ENCODE measurements around the gene HUWE1.
A peak's percentile ranks its signal among the peaks of the same experiment; 100 is the strongest.

The HUWE1 gene

GRCh38 chrX:53695946-53696549 is 9.5 kb upstream of the HUWE1 start:
- no peak for DNase-seq

- DNase-seq, result no peak
These were observed 8.1 kb upstream of the HUWE1 start for GRCh38 chrX:53694642-53695041.

GRCh38 chrX:53688300-53688699 is 1.8 kb upstream of the HUWE1 start:
- DNase-seq, result no peak

- no peak for DNase-seq
These were observed 808 bp downstream of the HUWE1 start for GRCh38 chrX:53685711-53686110.

- no peak for DNase-seq
These were observed 1.9 kb downstream of the HUWE1 start for GRCh38 chrX:53684415-53685192.

DNA sequence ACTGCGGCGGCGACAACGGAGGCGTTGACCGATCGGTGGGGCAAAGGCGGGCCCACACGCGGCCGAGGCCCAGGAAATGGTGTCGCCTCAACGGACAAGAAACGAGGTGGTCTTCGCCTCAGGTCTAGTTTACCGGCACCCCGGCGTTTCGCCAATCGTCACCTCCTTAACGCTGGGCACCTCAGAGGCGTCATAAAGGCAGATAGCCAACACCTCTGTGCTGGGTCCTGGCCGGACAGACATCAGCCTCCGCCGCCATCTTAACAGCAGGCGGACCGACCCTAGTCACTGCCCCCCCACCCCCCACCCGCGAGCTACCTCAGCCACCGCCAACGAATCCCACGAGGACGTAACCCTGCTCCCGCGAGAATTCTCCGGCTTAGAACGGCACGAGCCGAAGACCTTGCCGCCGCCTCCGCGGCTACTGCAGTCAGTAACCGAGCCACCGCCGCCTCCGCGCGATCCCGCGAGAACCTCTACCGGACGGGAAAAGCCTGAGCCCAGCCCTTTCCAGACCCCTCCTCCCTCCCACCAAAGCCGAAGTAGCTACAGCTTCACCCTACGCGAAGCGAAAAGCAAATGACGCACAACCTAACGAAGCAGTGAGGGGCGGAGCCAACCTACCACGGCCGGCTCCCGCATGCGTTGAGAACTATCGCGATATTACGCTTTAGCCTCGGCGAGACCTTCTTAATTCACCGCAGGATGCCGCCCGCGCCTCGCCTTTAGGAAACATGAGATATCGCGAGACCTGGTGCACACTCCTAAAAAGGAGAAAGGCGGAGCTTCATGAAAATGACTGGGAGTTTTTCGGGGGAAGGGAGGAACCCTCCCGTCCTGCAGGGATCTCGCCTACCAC is 2.7 kb downstream of the HUWE1 start:
- peak; percentile 83 for DNase-seq

DNA sequence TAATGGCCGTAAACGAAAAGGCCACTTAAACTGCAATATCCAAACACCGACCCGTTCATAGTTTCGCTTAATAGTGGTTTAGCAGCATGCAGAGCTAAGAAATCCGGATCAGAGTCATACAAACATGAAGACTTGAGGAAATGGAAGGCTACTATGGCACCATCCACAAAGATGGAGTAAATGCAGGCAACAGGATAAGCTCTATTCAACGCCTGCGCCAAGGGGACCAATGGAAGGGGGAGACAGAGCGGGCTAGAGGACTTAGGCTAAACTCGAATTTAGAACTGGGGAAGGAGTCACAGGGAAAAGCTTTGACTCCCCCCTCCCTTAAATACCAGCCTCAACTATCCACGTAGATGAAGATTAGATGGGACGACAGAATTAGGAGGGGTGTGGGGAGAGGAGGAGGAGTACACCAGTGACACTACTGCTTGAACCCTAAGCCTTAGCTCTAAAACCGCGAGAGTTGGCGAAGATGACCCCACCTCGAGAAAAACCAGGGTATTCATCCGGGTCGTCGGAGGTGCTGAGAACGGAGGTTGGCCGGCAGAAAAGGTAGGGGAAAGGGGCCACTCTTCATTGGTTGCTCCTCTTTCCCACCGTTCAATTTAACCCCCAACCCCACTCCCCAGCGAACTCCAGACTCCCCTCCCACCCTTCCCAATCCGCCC is 3.5 kb downstream of the HUWE1 start:
- no peak for DNase-seq

- DNase-seq, result no peak
These were observed 4.9 kb downstream of the HUWE1 start for GRCh38 chrX:53681661-53682060.

GRCh38 chrX:53678667-53679066 is 7.9 kb downstream of the HUWE1 start:
- no peak for DNase-seq

GRCh38 chrX:53677286-53677685 is 9.2 kb downstream of the HUWE1 start:
- DNase-seq, result no peak

DNA sequence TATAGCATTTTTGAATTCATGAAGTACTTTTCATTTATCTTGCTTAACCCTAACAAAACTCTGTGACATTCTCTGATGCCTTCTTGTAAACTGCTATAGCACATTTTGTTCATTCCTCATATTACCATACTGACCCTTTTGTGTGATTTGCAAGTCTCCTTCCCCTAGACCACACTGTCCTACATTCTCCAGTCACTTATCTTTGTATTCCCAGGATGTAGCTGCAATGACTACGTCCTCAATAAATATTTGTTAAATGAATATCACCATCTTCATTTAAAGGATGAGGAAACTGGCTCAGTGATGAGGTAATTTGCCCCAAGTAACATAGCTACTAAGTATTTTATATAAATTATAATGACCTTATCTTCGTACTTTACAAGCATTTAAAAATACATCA is 11.9 kb downstream of the HUWE1 start:
- no peak for DNase-seq

DNA sequence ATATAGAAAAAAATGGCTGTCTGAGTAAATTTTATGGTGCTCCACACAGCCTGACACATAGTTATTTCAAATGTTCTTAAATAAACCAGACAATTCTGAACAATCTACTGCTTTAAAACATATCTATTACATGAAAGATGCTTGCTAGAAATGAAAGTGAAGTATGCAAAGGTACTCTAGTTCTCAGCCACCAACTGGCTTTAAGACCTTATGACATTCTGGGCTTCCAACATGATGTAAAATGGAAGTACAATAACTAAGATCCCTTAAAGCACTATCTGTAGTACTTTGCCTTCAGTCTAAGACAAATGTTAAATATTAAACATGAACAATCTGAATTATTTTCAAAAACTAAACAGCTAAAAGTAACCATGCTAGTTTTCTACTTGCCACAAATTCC is 17.3 kb downstream of the HUWE1 start:
- no peak for DNase-seq

DNA sequence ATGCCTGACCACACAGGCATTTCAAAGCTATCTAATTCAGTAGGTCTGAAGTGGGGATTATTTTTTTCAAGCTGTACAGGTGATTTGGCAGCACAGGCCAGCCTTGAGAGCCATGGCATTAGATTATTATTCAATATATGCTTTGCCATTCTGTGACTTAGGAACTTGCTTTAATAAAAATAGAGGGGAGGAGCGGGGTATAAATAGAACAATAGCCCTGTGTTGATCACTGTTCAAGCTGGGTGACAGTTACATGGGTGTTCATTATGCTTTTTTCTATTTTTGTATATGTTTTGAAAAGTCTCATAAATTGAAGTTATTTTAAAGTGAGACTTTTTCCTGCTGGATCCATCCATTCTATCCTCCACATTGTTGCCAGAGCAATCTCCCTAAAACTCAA is 20.3 kb downstream of the HUWE1 start:
- no peak for DNase-seq

DNA sequence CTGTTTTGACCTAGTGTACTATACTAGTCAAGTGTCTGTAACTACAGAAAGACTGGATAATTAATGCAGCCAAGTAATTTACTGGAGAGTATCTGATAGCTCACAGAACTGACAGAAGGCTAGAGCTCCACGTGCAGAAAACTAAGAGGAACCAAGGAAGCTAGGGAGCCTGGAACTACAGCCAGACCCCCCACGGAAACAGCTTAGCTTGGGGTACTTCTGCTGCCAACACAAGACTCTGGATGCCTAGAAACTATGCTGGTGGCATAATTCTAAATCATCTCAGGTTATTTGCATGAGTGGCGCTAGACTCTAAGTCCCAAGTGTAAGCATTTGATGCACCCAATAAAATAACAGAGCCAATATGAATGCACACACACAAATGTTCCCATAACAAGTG is 26.5 kb downstream of the HUWE1 start:
- DNase-seq, result no peak

- DNase-seq, result no peak
These were observed 27.5 kb downstream of the HUWE1 start for GRCh38 chrX:53659039-53659438.

DNA sequence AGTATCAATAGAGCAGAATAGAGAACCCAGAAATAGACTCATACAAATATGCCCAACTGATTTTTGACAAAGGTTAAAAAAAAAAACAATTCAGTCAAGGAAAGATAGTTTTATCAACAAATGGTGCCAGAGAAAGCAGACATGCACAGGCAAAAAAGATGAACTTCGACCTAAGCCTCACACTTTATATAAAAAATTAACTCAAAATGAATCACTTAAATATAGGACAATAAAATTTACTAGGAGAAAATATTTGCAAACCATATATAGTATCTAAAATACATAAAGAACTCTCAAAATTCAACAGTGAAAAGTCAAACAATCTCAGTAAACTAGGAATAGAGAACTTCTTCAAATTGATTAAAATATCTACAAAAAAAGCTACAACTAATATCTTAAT is 29.7 kb downstream of the HUWE1 start:
- no peak for DNase-seq

DNA sequence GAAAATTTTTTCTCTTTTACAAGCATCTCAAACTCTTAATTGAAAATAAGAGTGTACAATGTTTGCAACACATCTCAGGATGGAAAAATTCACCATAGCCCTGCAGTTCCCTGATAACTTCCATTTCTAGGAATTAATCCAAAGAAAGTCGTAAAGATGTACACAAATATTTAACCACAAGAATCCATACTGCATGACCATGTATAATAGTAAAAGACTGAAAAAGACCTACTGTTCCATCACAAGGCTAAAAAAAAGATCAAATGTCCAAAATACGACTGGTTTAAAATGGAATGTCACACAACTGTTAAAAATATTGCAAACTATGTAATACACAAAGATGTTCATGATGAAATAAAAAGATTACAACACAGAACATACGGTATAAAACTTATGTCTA is 32.1 kb downstream of the HUWE1 start:
- no peak for DNase-seq

GRCh38 chrX:53644751-53645150 is 41.8 kb downstream of the HUWE1 start:
- no peak for DNase-seq

DNA sequence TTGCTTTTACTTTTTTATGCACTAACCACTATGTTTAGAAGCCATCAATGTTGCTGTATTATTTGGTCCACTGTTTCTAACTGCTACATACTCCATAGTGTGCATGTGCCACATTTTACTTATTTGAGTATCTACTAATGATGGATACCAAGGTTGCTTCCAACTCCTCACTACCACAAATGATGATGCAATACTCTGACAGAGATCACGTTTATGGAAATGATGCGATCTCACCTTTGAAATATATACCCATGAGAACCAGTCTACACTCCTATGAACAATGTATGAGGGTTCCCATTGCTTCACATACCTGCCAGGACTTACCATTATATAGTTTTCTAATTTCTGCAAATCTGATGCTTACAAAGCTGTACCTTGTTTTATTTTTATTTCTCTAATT is 44.2 kb downstream of the HUWE1 start:
- DNase-seq, result no peak

GRCh38 chrX:53639257-53639656 is 47.3 kb downstream of the HUWE1 start:
- DNase-seq, result no peak

- DNase-seq, result no peak
These were observed 49.0 kb downstream of the HUWE1 start for GRCh38 chrX:53637479-53637878.

- DNase-seq, result no peak
These were observed 55.4 kb downstream of the HUWE1 start for GRCh38 chrX:53631156-53631555.

- DNase-seq, result no peak
These were observed 56.3 kb downstream of the HUWE1 start for GRCh38 chrX:53630261-53630660.
